CD8-positive, alpha-beta memory T cell (primary cell): ENCODE measurements around the gene FDPS. TPM values are rescaled to one million over a fixed set of nuclear protein-coding genes. Genes with fewer than 3 reads are reported as not detected.

Source experiments
- CTCF ChIA-PET: fragments of 350-600 bp; sonication (Branson Sonifier 250); formaldehyde crosslinking; loops from one replicate; lab custom pipeline; 2021; ENCODE audit warnings: antibody characterized with exemption; lab: Charles Lee
- POLR2A ChIA-PET: fragments of 350-600 bp; sonication (Branson Sonifier 250); formaldehyde crosslinking; loops from one replicate; lab custom pipeline; 2021; ENCODE audit warnings: antibody characterized with exemption; lab: Charles Lee
- DNase-seq, 5 donors: peaks; one replicate each; pipeline versions ENCODE4 v3.0.0 to v3.0.0-alpha.2; 2020 to 2022; ENCODE audit warnings: mixed read lengths in 1 of 5
- H3K27ac ChIP-seq: one replicate; pipeline ENCODE4 v1.7.0; 2013; ENCODE audit warnings: low read depth, mild to moderate bottlenecking, low read length, moderate library complexity
- H3K27me3 ChIP-seq: 2 replicates; pipeline ENCODE4 v1.7.0; 2013; ENCODE audit warnings: low read length, mild to moderate bottlenecking; ENCODE audit not compliant: insufficient read depth, poor library complexity, severe bottlenecking
- H3K36me3 ChIP-seq: 2 replicates; pipeline ENCODE4 v1.7.0; 2013; ENCODE audit warnings: mild to moderate bottlenecking, low read length, moderate library complexity; ENCODE audit not compliant: insufficient read depth
- H3K4me1 ChIP-seq: 2 replicates; pipeline ENCODE4 v1.7.0; 2013; ENCODE audit warnings: mild to moderate bottlenecking, low read length, moderate library complexity; ENCODE audit not compliant: insufficient read depth
- H3K4me3 ChIP-seq: 2 replicates; pipeline ENCODE4 v1.7.0; 2013; ENCODE audit warnings: mild to moderate bottlenecking, low read length
- H3K9me3 ChIP-seq: 2 replicates; pipeline ENCODE4 v1.7.0; 2013; ENCODE audit warnings: mild to moderate bottlenecking, low read length
- H3K27ac Mint-ChIP-seq, 8 donors: one replicate each; pipeline ENCODE4 v1.8.0; 2020 to 2021; ENCODE audit warnings: mixed read lengths in 8 of 8, mild to moderate bottlenecking in 6 of 8, inconsistent platforms in 3 of 8, moderate library complexity in 3 of 8
- H3K27me3 Mint-ChIP-seq, 2 donors: one replicate each; pipeline ENCODE4 v1.8.0; 2020 to 2021; ENCODE audit warnings: mixed read lengths in 2 of 2, mild to moderate bottlenecking in 1 of 2, moderate library complexity in 1 of 2
- H3K36me3 Mint-ChIP-seq, 3 donors: one replicate each; pipeline ENCODE4 v1.8.0; 2020 to 2021; ENCODE audit warnings: mixed read lengths in 3 of 3, inconsistent platforms in 1 of 3, mild to moderate bottlenecking in 1 of 3
- H3K4me1 Mint-ChIP-seq, 3 donors: one replicate each; pipeline ENCODE4 v1.8.0; 2020 to 2021; ENCODE audit warnings: mixed read lengths in 3 of 3, inconsistent platforms in 1 of 3, mild to moderate bottlenecking in 1 of 3
- H3K4me3 Mint-ChIP-seq, 7 donors: one replicate each; pipeline ENCODE4 v1.8.0; 2020 to 2021; ENCODE audit warnings: mixed read lengths in 7 of 7, mild to moderate bottlenecking in 6 of 7, moderate library complexity in 4 of 7, inconsistent platforms in 2 of 7
- H3K9me3 Mint-ChIP-seq, 5 donors: one replicate each; pipeline ENCODE4 v1.8.0; 2020 to 2022; ENCODE audit warnings: mixed read lengths in 5 of 5, mild to moderate bottlenecking in 3 of 5, moderate library complexity in 2 of 5, inconsistent platforms in 1 of 5
- polyA plus RNA-seq: library from polyadenylated mRNA; unstranded; fragments of 300-500 nt; fragmentation: Illumina TruSeq; gene quantifications from one replicate; pipeline ENCODE4 v1.2.3, GENCODE V29; 2021
- total RNA-seq, 2 experiments: library from RNA; stranded (reverse); gene quantifications; one replicate each; pipeline ENCODE4 v1.2.3, GENCODE V29; 2021

The FDPS gene
- total and polyA plus RNA-seq, 3 experiments from 2014 or later: 126 to 199 (median 194) TPM

DNA sequence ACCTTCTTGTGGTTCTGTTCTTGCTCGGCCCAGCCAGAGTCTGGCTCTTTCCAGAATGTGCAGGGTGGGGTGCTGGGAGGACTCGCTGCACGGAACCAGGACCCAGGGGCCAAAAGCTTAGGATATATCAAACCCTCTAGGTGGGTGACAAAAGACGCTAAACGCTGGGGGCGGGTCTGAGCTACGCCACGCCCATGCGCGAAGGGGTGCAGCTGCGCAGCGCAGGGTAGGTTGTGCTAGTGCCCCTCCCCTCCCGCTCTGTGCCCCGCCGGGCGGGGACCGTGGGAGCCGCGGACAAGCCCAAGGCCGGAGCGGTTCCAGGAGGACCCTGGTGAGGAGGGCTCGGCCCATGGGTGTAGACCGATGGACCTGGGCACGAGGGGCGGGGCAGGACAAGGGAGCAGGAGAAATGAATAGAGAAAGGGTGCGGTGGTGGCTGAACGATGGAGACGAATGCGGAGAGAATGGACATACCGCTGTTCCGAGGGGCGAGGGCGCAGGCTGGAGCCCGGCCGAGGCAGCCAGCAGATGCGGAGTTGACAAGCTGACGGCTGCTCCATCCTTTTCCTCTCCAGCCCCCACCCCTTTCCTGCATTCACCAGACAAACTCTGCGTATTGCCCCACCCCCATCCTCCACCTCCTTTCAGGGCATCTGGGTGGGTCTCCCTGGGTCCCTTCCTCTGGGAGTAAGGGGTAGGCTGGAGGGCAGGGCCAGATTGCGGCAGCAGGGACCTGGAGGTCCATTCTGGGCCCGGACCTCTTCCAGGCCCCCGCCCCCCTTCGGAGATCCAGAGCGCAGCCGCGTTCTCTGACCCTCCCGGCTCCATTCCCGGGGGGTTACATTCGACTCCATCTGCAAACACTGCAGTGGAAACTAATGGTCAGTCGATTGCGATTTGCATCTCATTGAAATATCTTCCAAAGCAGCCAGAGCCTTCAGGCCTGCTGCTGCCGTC lies 12.3 kb downstream of the FDPS start, which contains the start of gene RUSC1:
TSS of gene RUSC1 (plus strand) at position 234 of the 957 bp plus-strand sequence. CDS start 880 bp downstream, outside the sequence.
- Mint-ChIP-seq H3K36me3 (peaks cover 0 to 24% (median 3%) of the 10 kb centered on the region in 3 donors), H3K4me1 (peaks cover 18 to 37% (median 22%) of the 10 kb centered on the region in 3 donors), H3K9me3 (no peaks in the 10 kb centered on the region), H3K27me3 (no peaks in the 10 kb centered on the region), H3K4me3 (peak within 1 kb of the TSS; percentile 41 to 78 (median 70)), H3K27ac (peak within 1 kb of the TSS in 5 of 8 donors; percentile 0 to 70 (median 28))
- H3K36me3 ChIP-seq: no peaks in the 10 kb centered on the region
- no peak within 1 kb of the TSS for H3K27ac ChIP-seq
- DNase-seq: peak; percentile 40 to 70 (median 60)
- no peaks in the 10 kb centered on the region for H3K9me3 ChIP-seq
- H3K4me1 ChIP-seq: peaks cover 9% of the 10 kb centered on the region
- H3K27me3 ChIP-seq: no peaks in the 10 kb centered on the region
- ChIA-PET POLR2A (interaction anchor here (3.3 kb wide), 1 partner anchor 13 kb away, joined by 11 read pairs; the partner anchor contains the start of gene FDPS), CTCF (interaction anchor here (0.6 to 6.0 kb wide), 6 partner anchors 12 to 114 kb away, joined by 3 to 116 read pairs (median 4); partner anchors contain the start of genes FDPS and HCN3)
- peak within 1 kb of the TSS; percentile 25 for H3K4me3 ChIP-seq

DNA sequence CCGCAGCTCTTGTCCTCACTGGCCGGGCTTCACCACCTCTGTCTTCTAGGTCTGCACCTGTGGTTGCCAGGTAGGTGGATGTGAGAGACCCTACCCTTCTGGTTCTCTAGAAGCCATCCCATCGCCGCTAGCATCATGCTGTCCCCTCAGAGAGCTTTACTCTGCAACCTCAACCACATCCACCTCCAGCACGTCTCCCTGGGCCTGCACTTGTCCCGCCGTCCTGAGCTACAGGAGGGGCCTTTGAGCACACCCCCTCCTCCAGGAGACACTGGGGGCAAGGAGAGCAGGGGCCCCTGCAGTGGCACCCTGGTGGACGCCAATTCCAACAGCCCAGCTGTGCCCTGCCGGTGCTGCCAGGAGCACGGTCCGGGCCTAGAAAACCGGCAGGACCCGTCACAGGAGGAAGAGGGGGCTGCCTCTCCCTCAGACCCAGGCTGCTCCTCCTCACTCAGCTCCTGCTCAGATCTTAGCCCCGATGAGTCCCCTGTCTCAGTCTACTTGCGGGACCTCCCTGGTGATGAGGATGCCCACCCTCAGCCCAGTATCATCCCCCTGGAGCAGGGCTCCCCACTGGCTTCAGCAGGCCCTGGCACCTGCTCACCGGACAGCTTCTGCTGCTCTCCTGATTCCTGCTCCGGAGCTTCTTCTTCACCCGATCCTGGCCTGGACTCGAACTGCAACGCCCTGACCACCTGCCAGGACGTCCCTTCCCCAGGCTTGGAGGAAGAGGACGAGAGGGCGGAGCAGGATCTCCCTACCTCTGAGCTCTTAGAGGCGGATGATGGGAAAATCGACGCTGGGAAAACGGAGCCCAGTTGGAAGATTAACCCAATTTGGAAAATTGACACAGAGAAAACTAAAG lies 13.2 kb downstream of the FDPS start:
- CTCF ChIA-PET: interaction anchor here (0.6 to 6.0 kb wide), 12 partner anchors 10 to 115 kb away, joined by 3 to 116 read pairs (median 4); partner anchors contain the start of genes CLK2, FDPS and HCN3
- no peaks in the 10 kb centered on the region for H3K9me3 Mint-ChIP-seq
- DNase-seq: no peak
- H3K27me3 ChIP-seq: no peaks in the 10 kb centered on the region
- peaks cover 0 to 2% of the 10 kb centered on the region in 2 donors for H3K27me3 Mint-ChIP-seq
- H3K27ac ChIP-seq: no peak overlapping the region
- no peaks in the 10 kb centered on the region for H3K36me3 ChIP-seq
- H3K4me3 Mint-ChIP-seq: peak overlapping the region; percentile 62 to 96 (median 76)
- H3K9me3 ChIP-seq: no peaks in the 10 kb centered on the region
- POLR2A ChIA-PET: interaction anchor here (1.0 to 3.3 kb wide), 2 partner anchors 14 to 49 kb away, joined by 3 to 11 read pairs; partner anchors contain the start of genes CLK2 and FDPS
- H3K27ac Mint-ChIP-seq: peak overlapping the region in 3 of 8 donors; percentile 17 to 75 (median 45)
- no peak overlapping the region for H3K4me3 ChIP-seq
- H3K4me1 Mint-ChIP-seq: peaks cover 22 to 41% (median 26%) of the 10 kb centered on the region in 3 donors
- peaks cover 0 to 21% (median 3%) of the 10 kb centered on the region in 3 donors for H3K36me3 Mint-ChIP-seq
- peaks cover 9% of the 10 kb centered on the region for H3K4me1 ChIP-seq

DNA sequence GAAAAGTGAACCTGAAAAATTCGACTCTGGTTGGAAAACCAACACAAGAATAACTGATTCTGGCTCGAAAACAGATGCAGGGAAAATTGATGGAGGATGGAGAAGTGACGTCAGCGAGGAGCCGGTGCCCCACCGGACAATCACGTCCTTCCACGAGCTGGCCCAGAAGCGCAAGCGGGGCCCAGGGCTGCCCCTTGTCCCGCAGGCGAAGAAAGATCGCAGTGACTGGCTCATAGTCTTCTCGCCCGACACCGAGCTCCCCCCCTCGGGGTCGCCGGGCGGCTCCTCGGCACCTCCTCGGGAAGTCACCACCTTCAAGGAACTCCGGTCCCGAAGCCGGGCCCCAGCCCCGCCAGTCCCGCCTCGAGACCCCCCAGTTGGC lies 13.9 kb downstream of the FDPS start:
- Histone ChIP-seq H3K4me1 (peaks cover 9% of the 10 kb centered on the region), H3K27me3 (no peaks in the 10 kb centered on the region), H3K4me3 (no peak overlapping the region), H3K27ac (no peak overlapping the region), H3K36me3 (no peaks in the 10 kb centered on the region), H3K9me3 (no peaks in the 10 kb centered on the region)
- Mint-ChIP-seq H3K9me3 (no peaks in the 10 kb centered on the region), H3K4me1 (peaks cover 22 to 41% (median 26%) of the 10 kb centered on the region in 3 donors), H3K27ac (peak overlapping the region in 4 of 8 donors; percentile 17 to 75 (median 37)), H3K27me3 (peaks cover 0 to 2% of the 10 kb centered on the region in 2 donors), H3K36me3 (peaks cover 0 to 20% (median 3%) of the 10 kb centered on the region in 3 donors), H3K4me3 (peak overlapping the region; percentile 62 to 96 (median 76))
- CTCF ChIA-PET: interaction anchor here (1.1 to 6.0 kb wide), 12 partner anchors 11 to 362 kb away, joined by 3 to 116 read pairs (median 6); partner anchors contain the start of genes CLK2, FDPS and HCN3
- DNase-seq: no peak
- POLR2A ChIA-PET: interaction anchor here (1.0 to 3.3 kb wide), 2 partner anchors 15 to 49 kb away, joined by 3 to 11 read pairs; partner anchors contain the start of genes CLK2 and FDPS

DNA sequence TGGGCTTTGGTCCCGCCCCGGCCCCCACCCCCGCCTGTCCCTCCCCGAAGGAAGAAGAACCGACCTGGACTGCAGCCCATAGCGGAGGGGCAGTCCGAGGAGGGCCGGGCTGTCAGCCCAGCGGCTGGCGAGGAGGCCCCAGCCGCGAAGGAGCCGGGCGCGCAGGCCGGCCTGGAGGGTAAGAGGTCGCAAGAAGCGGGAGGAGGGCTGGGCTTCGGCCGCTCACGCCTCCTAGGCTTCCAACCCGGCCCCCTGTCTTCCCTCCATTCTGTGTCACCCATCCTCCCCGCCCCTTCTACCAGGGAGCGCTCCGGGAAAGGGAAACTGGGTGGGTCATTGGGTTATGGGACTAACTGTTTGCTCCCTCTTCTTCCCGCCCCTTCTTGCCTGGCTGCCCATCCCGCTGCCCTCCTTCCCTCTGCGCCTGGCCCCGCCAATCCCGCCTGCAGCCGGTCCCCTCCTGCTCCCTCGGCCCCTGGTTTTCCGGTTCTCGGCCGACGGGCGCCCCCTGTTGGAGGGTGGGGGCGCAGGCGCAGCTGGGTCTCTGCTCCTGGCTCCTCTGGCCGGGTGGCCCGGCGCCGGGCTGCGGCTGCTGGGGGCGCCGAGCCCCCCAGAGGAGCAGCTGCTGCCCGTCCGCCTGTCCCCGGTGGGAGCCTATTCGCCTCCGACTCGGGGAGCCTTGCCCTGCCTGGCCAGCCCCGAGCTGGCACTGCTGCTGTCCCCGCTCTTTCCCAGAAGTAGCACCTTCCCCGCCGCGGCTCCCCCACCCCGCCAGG lies 14.5 kb downstream of the FDPS start:
- Mint-ChIP-seq H3K9me3 (no peaks in the 10 kb centered on the region), H3K27me3 (peaks cover 0 to 2% of the 10 kb centered on the region in 2 donors), H3K36me3 (peaks cover 0 to 15% (median 3%) of the 10 kb centered on the region in 3 donors), H3K4me1 (peaks cover 22 to 41% (median 27%) of the 10 kb centered on the region in 3 donors), H3K4me3 (peak overlapping the region; percentile 88 to 96 (median 89)), H3K27ac (peak overlapping the region in 6 of 8 donors; percentile 46 to 93 (median 67))
- Histone ChIP-seq H3K36me3 (no peaks in the 10 kb centered on the region), H3K4me1 (peaks cover 9% of the 10 kb centered on the region), H3K9me3 (no peaks in the 10 kb centered on the region), H3K27me3 (no peaks in the 10 kb centered on the region), H3K27ac (peak overlapping the region; percentile 81), H3K4me3 (peak overlapping the region; percentile 97)
- CTCF ChIA-PET: interaction anchor here (0.6 to 6.0 kb wide), 27 partner anchors 11 to 1350 kb away, joined by 3 to 116 read pairs (median 4); partner anchors contain the start of genes CLK2, ENTREP3, FDPS and HCN3
- POLR2A ChIA-PET: interaction anchor here (0.8 to 1.4 kb wide), 6 partner anchors 15 to 114 kb away, joined by 3 to 8 read pairs (median 4); partner anchors contain the start of genes FDPS and SCAMP3
- DNase-seq: peak; percentile 79 to 87 (median 83)

DNA sequence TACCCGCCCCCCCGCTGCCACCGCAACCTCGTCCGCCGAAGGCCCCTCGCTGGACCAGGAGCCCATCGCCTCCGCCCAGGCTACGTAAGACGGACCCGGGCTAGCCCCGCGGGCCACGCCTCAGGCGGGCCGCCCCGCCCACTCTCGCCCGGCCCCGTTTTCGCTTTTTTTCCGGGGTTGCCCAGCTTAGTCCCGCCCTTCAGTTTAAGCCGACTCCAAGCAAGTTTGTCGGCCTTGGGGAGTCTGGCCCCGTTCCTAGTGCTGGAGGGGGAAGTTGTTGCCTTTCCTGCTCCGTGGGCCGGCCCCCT lies 15.0 kb downstream of the FDPS start:
- no peaks in the 10 kb centered on the region for H3K36me3 ChIP-seq
- H3K27ac ChIP-seq: peak overlapping the region; percentile 81
- H3K9me3 Mint-ChIP-seq: no peaks in the 10 kb centered on the region
- H3K27me3 Mint-ChIP-seq: peaks cover 0 to 2% of the 10 kb centered on the region in 2 donors
- CTCF ChIA-PET: interaction anchor here (0.6 to 6.0 kb wide), 24 partner anchors 10 to 1350 kb away, joined by 3 to 116 read pairs (median 4); partner anchors contain the start of genes CLK2, ENTREP3, FDPS and HCN3
- DNase-seq: peak; percentile 64 to 87 (median 73)
- POLR2A ChIA-PET: interaction anchor here (0.8 to 1.4 kb wide), 6 partner anchors 16 to 115 kb away, joined by 3 to 8 read pairs (median 4); partner anchors contain the start of genes FDPS and SCAMP3
- H3K9me3 ChIP-seq: no peaks in the 10 kb centered on the region
- peaks cover 22 to 41% (median 27%) of the 10 kb centered on the region in 3 donors for H3K4me1 Mint-ChIP-seq
- H3K4me3 ChIP-seq: peak overlapping the region; percentile 97
- H3K27ac Mint-ChIP-seq: peak overlapping the region in 7 of 8 donors; percentile 46 to 95 (median 82)
- H3K4me1 ChIP-seq: peaks cover 9% of the 10 kb centered on the region
- H3K27me3 ChIP-seq: no peaks in the 10 kb centered on the region
- peaks cover 0 to 11% (median 3%) of the 10 kb centered on the region in 3 donors for H3K36me3 Mint-ChIP-seq
- H3K4me3 Mint-ChIP-seq: peak overlapping the region; percentile 88 to 96 (median 89)

DNA sequence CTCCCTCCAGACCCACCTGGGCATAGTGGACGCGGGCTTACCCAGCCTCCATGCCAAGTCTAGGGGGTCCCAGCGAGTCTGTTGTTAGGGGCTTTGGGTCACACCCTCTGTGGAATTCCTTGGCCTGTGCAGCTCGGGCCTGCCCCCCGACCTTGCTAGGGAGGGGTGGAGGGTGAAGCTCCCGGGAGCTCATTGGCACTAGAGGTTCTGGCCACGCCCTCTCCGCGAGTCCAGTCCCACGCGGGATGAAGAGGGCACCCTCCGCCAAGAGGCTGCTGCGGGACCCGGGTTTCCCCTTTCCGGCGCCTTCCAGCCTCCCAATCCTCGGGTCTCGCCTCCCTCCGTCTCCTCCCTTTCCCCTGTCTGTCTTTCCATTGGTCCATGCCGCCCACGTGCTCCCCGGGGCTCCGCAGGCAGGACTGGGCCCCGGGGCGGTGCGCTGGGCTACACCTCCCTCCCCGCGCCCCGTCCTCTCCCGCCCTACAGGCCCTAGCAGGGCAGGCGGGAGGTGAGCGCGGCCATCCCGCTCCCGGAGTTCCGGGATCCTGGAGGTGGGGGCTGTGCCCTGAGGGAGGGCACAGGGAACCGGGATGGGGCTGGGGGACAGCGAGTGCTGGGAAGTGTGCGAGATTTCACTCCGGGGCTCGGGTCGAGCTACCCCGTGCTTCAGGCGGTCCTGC lies 15.5 kb downstream of the FDPS start:
- Histone ChIP-seq H3K9me3 (no peaks in the 10 kb centered on the region), H3K4me3 (peak overlapping the region; percentile 97), H3K36me3 (no peaks in the 10 kb centered on the region), H3K4me1 (peaks cover 9% of the 10 kb centered on the region), H3K27me3 (no peaks in the 10 kb centered on the region), H3K27ac (peak overlapping the region; percentile 81)
- CTCF ChIA-PET: interaction anchor here (0.6 to 6.0 kb wide), 21 partner anchors 10 to 1351 kb away, joined by 3 to 116 read pairs (median 5); partner anchors contain the start of genes CLK2, ENTREP3, FDPS and HCN3
- H3K4me3 Mint-ChIP-seq: peak overlapping the region; percentile 88 to 96 (median 89)
- peaks cover 0 to 2% of the 10 kb centered on the region in 2 donors for H3K27me3 Mint-ChIP-seq
- peaks cover 0 to 8% (median 0%) of the 10 kb centered on the region in 3 donors for H3K36me3 Mint-ChIP-seq
- DNase-seq: peak; percentile 83 to 91 (median 87)
- POLR2A ChIA-PET: interaction anchor here (0.8 to 1.4 kb wide), 5 partner anchors 16 to 115 kb away, joined by 3 to 8 read pairs (median 4); partner anchors contain the start of gene FDPS
- H3K4me1 Mint-ChIP-seq: peaks cover 22 to 41% (median 27%) of the 10 kb centered on the region in 3 donors
- H3K27ac Mint-ChIP-seq: peak overlapping the region in 7 of 8 donors; percentile 62 to 95 (median 89)
- no peaks in the 10 kb centered on the region for H3K9me3 Mint-ChIP-seq
